ENCODE results near the gene ASB16.
A peak's percentile ranks its signal among the peaks of the same experiment; 100 is the strongest.

The ASB16 gene

GRCh38 chr17:44167181-44167861 lies 3.2 kb upstream of the ASB16 start:
- no peaks in the 10 kb centered on the region for H3K9me3 Mint-ChIP-seq
- H3K27ac Mint-ChIP-seq = no peak overlapping the region
- peaks cover 3% of the 10 kb centered on the region for H3K36me3 Mint-ChIP-seq (ENCODE audit: low read depth)
- no peak overlapping the region for H3K4me3 Mint-ChIP-seq
- no peak for DNase-seq (ENCODE audit: low spot score)
- H3K27me3 Mint-ChIP-seq (ENCODE audit: low read depth) = no peaks in the 10 kb centered on the region
- H3K4me1 Mint-ChIP-seq (ENCODE audit: low read depth) = no peaks in the 10 kb centered on the region

GRCh38 chr17:44170135-44170498 lies 387 bp upstream of the ASB16 start:
- Mint-ChIP-seq H3K36me3 (ENCODE audit: low read depth) (peaks cover 3% of the 10 kb centered on the region), H3K9me3 (no peaks in the 10 kb centered on the region), H3K4me1 (ENCODE audit: low read depth) (no peaks in the 10 kb centered on the region), H3K27me3 (ENCODE audit: low read depth) (no peaks in the 10 kb centered on the region), H3K4me3 (no peak overlapping the region), H3K27ac (no peak overlapping the region)
- no peak for DNase-seq (ENCODE audit: low spot score)

GRCh38 chr17:44171931-44172455 lies 1.5 kb downstream of the ASB16 start:
- Mint-ChIP-seq H3K4me3 (no peak overlapping the region), H3K27me3 (ENCODE audit: low read depth) (no peaks in the 10 kb centered on the region), H3K4me1 (ENCODE audit: low read depth) (no peaks in the 10 kb centered on the region), H3K36me3 (ENCODE audit: low read depth) (peaks cover 11% of the 10 kb centered on the region), H3K9me3 (no peaks in the 10 kb centered on the region), H3K27ac (no peak overlapping the region)
- DNase-seq (ENCODE audit: low spot score) = no peak

- Mint-ChIP-seq H3K27me3 (ENCODE audit: low read depth) (no peaks in the 10 kb centered on the region), H3K4me3 (no peak overlapping the region), H3K27ac (no peak overlapping the region), H3K36me3 (ENCODE audit: low read depth) (peaks cover 19% of the 10 kb centered on the region), H3K9me3 (no peaks in the 10 kb centered on the region), H3K4me1 (ENCODE audit: low read depth) (no peaks in the 10 kb centered on the region)
- no peak for DNase-seq (ENCODE audit: low spot score)
Observed at GRCh38 chr17:44174427-44174826, 3.9 kb downstream of the ASB16 start.

GRCh38 chr17:44176257-44176656 lies 5.8 kb downstream of the ASB16 start:
- Mint-ChIP-seq H3K27ac (no peak overlapping the region), H3K4me1 (ENCODE audit: low read depth) (no peaks in the 10 kb centered on the region), H3K36me3 (ENCODE audit: low read depth) (peaks cover 19% of the 10 kb centered on the region), H3K27me3 (ENCODE audit: low read depth) (no peaks in the 10 kb centered on the region), H3K9me3 (no peaks in the 10 kb centered on the region), H3K4me3 (no peak overlapping the region)
- no peak for DNase-seq (ENCODE audit: low spot score)

- H3K4me1 Mint-ChIP-seq (ENCODE audit: low read depth) = no peaks in the 10 kb centered on the region
- H3K27ac Mint-ChIP-seq = no peak overlapping the region
- no peaks in the 10 kb centered on the region for H3K9me3 Mint-ChIP-seq
- peaks cover 23% of the 10 kb centered on the region for H3K36me3 Mint-ChIP-seq (ENCODE audit: low read depth)
- no peak for DNase-seq (ENCODE audit: low spot score)
- no peaks in the 10 kb centered on the region for H3K27me3 Mint-ChIP-seq (ENCODE audit: low read depth)
- H3K4me3 Mint-ChIP-seq = no peak overlapping the region
Observed at GRCh38 chr17:44176671-44177501, 6.4 kb downstream of the ASB16 start.

GRCh38 chr17:44177640-44178039 lies 7.1 kb downstream of the ASB16 start:
- Mint-ChIP-seq H3K4me3 (no peak overlapping the region), H3K27ac (no peak overlapping the region), H3K9me3 (no peaks in the 10 kb centered on the region), H3K27me3 (ENCODE audit: low read depth) (no peaks in the 10 kb centered on the region), H3K36me3 (ENCODE audit: low read depth) (peaks cover 25% of the 10 kb centered on the region), H3K4me1 (ENCODE audit: low read depth) (peaks cover 2% of the 10 kb centered on the region)
- DNase-seq (ENCODE audit: low spot score) = no peak

GRCh38 chr17:44178133-44178532 lies 7.6 kb downstream of the ASB16 start:
- DNase-seq (ENCODE audit: low spot score) = no peak
- no peak overlapping the region for H3K4me3 Mint-ChIP-seq
- no peaks in the 10 kb centered on the region for H3K9me3 Mint-ChIP-seq
- no peaks in the 10 kb centered on the region for H3K27me3 Mint-ChIP-seq (ENCODE audit: low read depth)
- peaks cover 25% of the 10 kb centered on the region for H3K36me3 Mint-ChIP-seq (ENCODE audit: low read depth)
- peaks cover 2% of the 10 kb centered on the region for H3K4me1 Mint-ChIP-seq (ENCODE audit: low read depth)
- no peak overlapping the region for H3K27ac Mint-ChIP-seq

- H3K4me3 Mint-ChIP-seq = no peak overlapping the region
- no peaks in the 10 kb centered on the region for H3K9me3 Mint-ChIP-seq
- H3K4me1 Mint-ChIP-seq (ENCODE audit: low read depth) = peaks cover 18% of the 10 kb centered on the region
- H3K27ac Mint-ChIP-seq = no peak overlapping the region
- no peaks in the 10 kb centered on the region for H3K27me3 Mint-ChIP-seq (ENCODE audit: low read depth)
- DNase-seq (ENCODE audit: low spot score) = no peak
- H3K36me3 Mint-ChIP-seq (ENCODE audit: low read depth) = peaks cover 23% of the 10 kb centered on the region
Observed at GRCh38 chr17:44183024-44183423, 12.5 kb downstream of the ASB16 start.

GRCh38 chr17:44184212-44184810 lies 13.8 kb downstream of the ASB16 start:
- Mint-ChIP-seq H3K36me3 (ENCODE audit: low read depth) (peaks cover 20% of the 10 kb centered on the region), H3K27ac (no peak overlapping the region), H3K27me3 (ENCODE audit: low read depth) (no peaks in the 10 kb centered on the region), H3K9me3 (no peaks in the 10 kb centered on the region), H3K4me1 (ENCODE audit: low read depth) (peaks cover 24% of the 10 kb centered on the region), H3K4me3 (peak overlapping the region; percentile 34)
- no peak for DNase-seq (ENCODE audit: low spot score)

- peak within 1 kb of the TSS; percentile 99 for H3K4me3 Mint-ChIP-seq
- H3K27ac Mint-ChIP-seq = peak within 1 kb of the TSS; percentile 99
- H3K4me1 Mint-ChIP-seq (ENCODE audit: low read depth) = peaks cover 27% of the 10 kb centered on the region
- peaks cover 29% of the 10 kb centered on the region for H3K36me3 Mint-ChIP-seq (ENCODE audit: low read depth)
- no peaks in the 10 kb centered on the region for H3K9me3 Mint-ChIP-seq
- peak; percentile 99 for DNase-seq (ENCODE audit: low spot score)
- no peaks in the 10 kb centered on the region for H3K27me3 Mint-ChIP-seq (ENCODE audit: low read depth)
Observed at GRCh38 chr17:44186307-44187130, 16.0 kb downstream of the ASB16 start, which contains the start of gene TMUB2. Gene TMUB2 (plus strand): TSS chr17:44186972. CDS start chr17:44187709, 737 bp downstream.

- H3K27ac Mint-ChIP-seq = peak overlapping the region; percentile 99
- no peaks in the 10 kb centered on the region for H3K9me3 Mint-ChIP-seq
- no peak for DNase-seq (ENCODE audit: low spot score)
- peaks cover 24% of the 10 kb centered on the region for H3K36me3 Mint-ChIP-seq (ENCODE audit: low read depth)
- H3K4me3 Mint-ChIP-seq = peak overlapping the region; percentile 99
- no peaks in the 10 kb centered on the region for H3K27me3 Mint-ChIP-seq (ENCODE audit: low read depth)
- H3K4me1 Mint-ChIP-seq (ENCODE audit: low read depth) = peaks cover 27% of the 10 kb centered on the region
Observed at GRCh38 chr17:44187131-44187899, 16.8 kb downstream of the ASB16 start.

All from T-helper 2 cell treated with Interferon-gamma antibody and Interleukin-4, amounts not matched to agents 5 μg/mL and 100 μg/mL, for 36 hours (primary cell).